HEK293 (cell line): Measurements from ENCODE around the gene SEMA4F.

Experiments
- CTCF ChIA-PET: fragments of 350-600 bp; formaldehyde crosslinking; extraction: SDS; loops from one replicate; lab custom pipeline; 2021; ENCODE audit warnings: antibody characterized with exemption; lab: Yijun Ruan, JAX
- POLR2A ChIA-PET: fragments of 300-600 bp; formaldehyde crosslinking; extraction: SDS; loops from one replicate; lab custom pipeline; 2020; ENCODE audit warnings: antibody characterized with exemption, inconsistent platforms; lab: Yijun Ruan, JAX
- H3K27ac ChIP-seq: fragments of 200-500 bp; sonication (Bioruptor generic); 2 replicates; pipeline ENCODE4 v1.5.1; 2014; ENCODE audit warnings: low read depth, low read length, control low read depth, inconsistent platforms; ENCODE audit errors: extremely low read depth
- H3K36me3 ChIP-seq, 2 experiments: fragments of 200-500 bp in 1 of 2; sonication (Bioruptor generic) in 1 of 2; 1 replicate in 1 of 2; 2 replicates in 1 of 2; pipeline ENCODE4 v1.5.1; 2014 to 2017; ENCODE audit warnings: inconsistent platforms in 2 of 2, low read length in 2 of 2; ENCODE audit not compliant: control insufficient read depth in 2 of 2, insufficient read depth in 1 of 2
- H3K4me1 ChIP-seq: fragments of 200-500 bp; sonication (Bioruptor generic); 2 replicates; pipeline ENCODE4 v1.5.1; 2014; ENCODE audit warnings: mild to moderate bottlenecking, low read length, inconsistent platforms; ENCODE audit not compliant: control insufficient read depth, insufficient read depth
- H3K4me3 ChIP-seq: 2 replicates; pipeline ENCODE4 v1.5.1; 2011; ENCODE audit warnings: low read depth, mild to moderate bottlenecking, control low read depth, low read length, moderate library complexity
- H3K9me3 ChIP-seq: fragments of 200-500 bp; sonication (Bioruptor generic); 2 replicates; pipeline ENCODE4 v1.5.1; 2014; ENCODE audit warnings: low read depth, low read length, inconsistent platforms; ENCODE audit not compliant: control insufficient read depth, insufficient read depth
- KLF10 ChIP-seq: fragments of 450-650 bp; IDR thresholded peaks from 2 replicates; pipeline ENCODE4 v1.5.1; 2018; ENCODE audit warnings: missing biosample characterization, mild to moderate bottlenecking, missing genetic modification characterization
- MEIS1 ChIP-seq: sonication (generic); formaldehyde crosslinking; IDR thresholded peaks from 2 replicates; pipeline ENCODE4 v1.8.1; 2022; ENCODE audit warnings: missing genetic modification reagents, mild to moderate bottlenecking, borderline replicate concordance
- PRDM1 ChIP-seq: fragments of 450-650 bp; formaldehyde crosslinking; IDR thresholded peaks from 2 replicates; pipeline ENCODE4; 2016; ENCODE audit warnings: missing biosample characterization, missing genetic modification characterization
- SALL2 ChIP-seq: fragments of 450-650 bp; formaldehyde crosslinking; IDR thresholded peaks from 2 replicates; pipeline ENCODE4 v1.5.0; 2017; ENCODE audit warnings: missing biosample characterization, mild to moderate bottlenecking, missing genetic modification characterization, borderline replicate concordance
- ZIC2 ChIP-seq: fragments of 450-650 bp; formaldehyde crosslinking; IDR thresholded peaks from 2 replicates; pipeline ENCODE4 v1.5.1; 2016; ENCODE audit warnings: missing biosample characterization, missing genetic modification characterization
- ZNF184 ChIP-seq: fragments of 450-650 bp; IDR thresholded peaks from 2 replicates; pipeline ENCODE4 v1.5.1; 2018; ENCODE audit warnings: missing biosample characterization, mild to moderate bottlenecking, missing genetic modification characterization
- ZNF302 ChIP-seq: fragments of 450-650 bp; formaldehyde crosslinking; IDR thresholded peaks from 2 replicates; pipeline ENCODE4 v1.5.1; 2016; ENCODE audit warnings: missing biosample characterization, missing genetic modification characterization, low read depth
- ZNF530 ChIP-seq: fragments of 450-650 bp; formaldehyde crosslinking; IDR thresholded peaks from 2 replicates; pipeline ENCODE4 v1.5.1; 2016; ENCODE audit warnings: low read depth, missing biosample characterization, missing genetic modification characterization
- ZNF585B ChIP-seq: fragments of 450-650 bp; formaldehyde crosslinking; IDR thresholded peaks from 2 replicates; pipeline ENCODE4 v1.5.1; 2016; ENCODE audit warnings: missing biosample characterization, missing genetic modification characterization
- ZNF747 ChIP-seq: fragments of 450-650 bp; formaldehyde crosslinking; IDR thresholded peaks from 2 replicates; pipeline ENCODE4 v1.5.1; 2016; ENCODE audit warnings: missing biosample characterization, missing genetic modification characterization
- TF ChIP-seq, protein P1 (sequence below): fragments of 450-650 bp; formaldehyde crosslinking; IDR thresholded peaks from 2 replicates; pipeline ENCODE4 v1.5.1; 2016; ENCODE audit warnings: missing biosample characterization, missing genetic modification characterization
- TF ChIP-seq, protein P2 (sequence below): fragments of 450-650 bp; formaldehyde crosslinking; IDR thresholded peaks from 2 replicates; pipeline ENCODE4 v1.5.1; 2016; ENCODE audit warnings: missing biosample characterization, missing genetic modification characterization
- TF ChIP-seq, protein P3 (sequence below): fragments of 450-650 bp; formaldehyde crosslinking; IDR thresholded peaks from 2 replicates; pipeline ENCODE4; 2016; ENCODE audit warnings: missing biosample characterization, missing genetic modification characterization
- TF ChIP-seq, protein P4 (sequence below): fragments of 450-650 bp; formaldehyde crosslinking; IDR thresholded peaks from 2 replicates; pipeline ENCODE4 v1.5.1; 2016; ENCODE audit warnings: missing biosample characterization, missing genetic modification characterization

The SEMA4F gene

DNA sequence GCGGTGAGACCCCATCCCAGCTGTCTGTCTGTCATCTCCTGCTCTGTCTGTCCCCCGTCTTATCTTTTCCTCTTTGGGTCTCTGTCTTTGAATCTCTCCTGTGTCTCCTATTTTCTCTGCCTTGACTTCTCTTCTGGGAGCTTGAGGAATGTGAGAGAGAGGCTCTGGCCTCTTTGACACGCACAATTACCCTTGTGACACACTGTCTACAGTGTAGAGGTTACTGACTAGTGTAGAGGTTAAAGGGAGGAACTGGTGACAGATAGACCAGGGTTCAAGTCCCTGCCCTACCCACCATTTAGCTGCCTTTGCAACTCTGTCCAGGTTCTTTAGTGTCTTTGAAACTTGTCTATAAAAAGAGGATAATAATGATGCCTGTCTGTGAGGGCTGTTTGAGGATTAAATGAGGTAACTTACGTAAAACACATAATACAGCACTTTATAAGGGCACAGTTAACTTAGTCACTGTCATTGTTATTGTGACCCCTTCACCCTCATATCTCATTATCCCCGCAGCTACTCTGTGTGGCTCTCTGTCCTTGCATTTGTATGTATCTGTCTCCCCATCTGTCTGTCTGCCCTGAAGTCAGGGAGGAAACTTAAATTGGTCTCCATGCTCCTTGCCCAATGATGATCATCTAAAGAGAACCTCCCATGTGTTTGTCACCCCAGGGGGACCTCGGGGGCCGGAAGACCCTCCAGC is 19.9 kb downstream of the SEMA4F start:
- POLR2A ChIA-PET: no interaction called here
- no peaks in the 10 kb centered on the region for H3K4me1 ChIP-seq
- TF ChIP-seq ZNF585B (no peak), ZNF747 (tag by site-specific recombination) (no peak), ZIC2 (tag by site-specific recombination) (no peak)
- TF ChIP-seq, protein P1, sequence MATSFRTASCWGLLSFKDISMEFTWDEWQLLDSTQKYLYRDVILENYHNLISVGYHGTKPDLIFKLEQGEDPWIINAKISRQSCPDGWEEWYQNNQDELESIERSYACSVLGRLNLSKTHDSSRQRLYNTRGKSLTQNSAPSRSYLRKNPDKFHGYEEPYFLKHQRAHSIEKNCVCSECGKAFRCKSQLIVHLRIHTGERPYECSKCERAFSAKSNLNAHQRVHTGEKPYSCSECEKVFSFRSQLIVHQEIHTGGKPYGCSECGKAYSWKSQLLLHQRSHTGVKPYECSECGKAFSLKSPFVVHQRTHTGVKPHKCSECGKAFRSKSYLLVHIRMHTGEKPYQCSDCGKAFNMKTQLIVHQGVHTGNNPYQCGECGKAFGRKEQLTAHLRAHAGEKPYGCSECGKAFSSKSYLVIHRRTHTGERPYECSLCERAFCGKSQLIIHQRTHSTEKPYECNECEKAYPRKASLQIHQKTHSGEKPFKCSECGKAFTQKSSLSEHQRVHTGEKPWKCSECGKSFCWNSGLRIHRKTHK (tag by site-specific recombination): no peak
- TF ChIP-seq, all 188 proteins: peak for 0
- no peak overlapping the region for H3K27ac ChIP-seq
- no peaks in the 10 kb centered on the region for H3K9me3 ChIP-seq
- H3K36me3 ChIP-seq: peaks cover 0 to 60% of the 10 kb centered on the region in 2 experiments
- no peak overlapping the region for H3K4me3 ChIP-seq
- CTCF ChIA-PET: interaction anchor here (0.8 kb wide), 1 partner anchor 20 kb away, joined by 4 read pairs; the partner anchor contains the start of gene SEMA4F

DNA sequence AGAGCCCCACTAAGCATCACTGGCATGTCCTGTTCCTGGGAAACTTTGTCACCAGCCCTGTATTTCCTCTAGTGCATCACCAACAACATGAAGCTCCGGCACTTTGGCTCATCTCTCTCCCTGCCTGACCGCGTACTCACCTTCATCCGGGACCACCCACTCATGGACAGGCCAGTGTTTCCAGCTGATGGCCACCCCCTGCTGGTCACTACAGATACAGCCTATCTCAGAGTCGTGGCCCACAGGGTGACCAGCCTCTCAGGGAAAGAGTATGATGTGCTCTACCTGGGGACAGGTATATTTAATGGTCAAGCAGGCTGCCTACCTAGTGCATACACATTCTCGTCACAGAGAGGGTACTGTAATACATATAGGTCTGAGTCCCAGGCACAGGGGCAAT is 21.0 kb downstream of the SEMA4F start:
- H3K36me3 ChIP-seq: peaks cover 0 to 71% of the 10 kb centered on the region in 2 experiments
- ChIA-PET CTCF (interaction anchor here (0.8 to 1.3 kb wide), 2 partner anchors 16 to 21 kb away, joined by 3 to 4 read pairs; partner anchors contain the start of gene SEMA4F), POLR2A (no interaction called here)
- H3K27ac ChIP-seq: no peak overlapping the region
- H3K9me3 ChIP-seq: no peaks in the 10 kb centered on the region
- no peaks in the 10 kb centered on the region for H3K4me1 ChIP-seq
- TF ChIP-seq KLF10 (tag by site-specific recombination) (no peak), PRDM1 (tag by site-specific recombination) (no peak), SALL2 (tag by site-specific recombination) (no peak)
- no peak overlapping the region for H3K4me3 ChIP-seq

DNA sequence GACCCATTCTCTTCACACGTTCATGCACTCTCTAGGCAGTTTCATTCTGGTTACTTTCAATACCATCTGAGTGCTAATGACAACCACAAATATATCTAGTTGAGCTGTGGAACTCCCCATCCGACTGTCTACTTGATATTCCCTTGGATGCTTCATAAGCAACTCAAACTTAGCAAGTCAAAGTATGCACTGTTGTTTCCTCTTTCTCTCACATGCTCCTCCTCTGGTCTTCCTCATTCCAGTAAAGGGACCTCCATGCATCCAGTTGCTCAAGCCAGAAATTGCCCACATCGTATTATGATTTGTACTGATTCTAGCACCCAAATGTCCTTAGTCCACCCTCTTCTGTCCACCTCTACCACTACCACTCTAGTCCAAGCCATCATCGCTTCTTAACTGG is 22.3 kb downstream of the SEMA4F start:
- POLR2A ChIA-PET: no interaction called here
- CTCF ChIA-PET: interaction anchor here (1.3 kb wide), 1 partner anchor 15 kb away, joined by 3 read pairs; no protein-coding TSS in a partner anchor
- H3K36me3 ChIP-seq: peaks cover 0 to 79% of the 10 kb centered on the region in 2 experiments

DNA sequence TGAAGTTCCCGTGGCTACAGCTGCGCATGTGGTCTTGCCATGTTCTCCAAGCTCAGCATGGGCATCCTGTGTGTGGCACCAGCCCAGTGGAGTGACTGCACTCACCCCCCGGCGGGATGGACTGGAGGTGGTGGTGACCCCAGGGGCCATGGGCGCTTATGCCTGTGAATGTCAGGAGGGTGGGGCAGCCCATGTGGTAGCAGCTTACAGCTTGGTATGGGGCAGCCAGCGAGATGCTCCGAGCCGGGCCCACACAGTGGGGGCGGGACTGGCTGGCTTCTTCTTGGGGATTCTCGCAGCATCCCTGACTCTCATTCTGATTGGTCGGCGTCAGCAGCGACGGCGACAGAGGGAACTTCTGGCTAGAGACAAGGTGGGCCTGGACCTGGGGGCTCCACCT is 25.6 kb downstream of the SEMA4F start:
- peaks cover 0 to 62% of the 10 kb centered on the region in 2 experiments for H3K36me3 ChIP-seq
- no peak overlapping the region for H3K4me3 ChIP-seq
- TF ChIP-seq, protein P2, sequence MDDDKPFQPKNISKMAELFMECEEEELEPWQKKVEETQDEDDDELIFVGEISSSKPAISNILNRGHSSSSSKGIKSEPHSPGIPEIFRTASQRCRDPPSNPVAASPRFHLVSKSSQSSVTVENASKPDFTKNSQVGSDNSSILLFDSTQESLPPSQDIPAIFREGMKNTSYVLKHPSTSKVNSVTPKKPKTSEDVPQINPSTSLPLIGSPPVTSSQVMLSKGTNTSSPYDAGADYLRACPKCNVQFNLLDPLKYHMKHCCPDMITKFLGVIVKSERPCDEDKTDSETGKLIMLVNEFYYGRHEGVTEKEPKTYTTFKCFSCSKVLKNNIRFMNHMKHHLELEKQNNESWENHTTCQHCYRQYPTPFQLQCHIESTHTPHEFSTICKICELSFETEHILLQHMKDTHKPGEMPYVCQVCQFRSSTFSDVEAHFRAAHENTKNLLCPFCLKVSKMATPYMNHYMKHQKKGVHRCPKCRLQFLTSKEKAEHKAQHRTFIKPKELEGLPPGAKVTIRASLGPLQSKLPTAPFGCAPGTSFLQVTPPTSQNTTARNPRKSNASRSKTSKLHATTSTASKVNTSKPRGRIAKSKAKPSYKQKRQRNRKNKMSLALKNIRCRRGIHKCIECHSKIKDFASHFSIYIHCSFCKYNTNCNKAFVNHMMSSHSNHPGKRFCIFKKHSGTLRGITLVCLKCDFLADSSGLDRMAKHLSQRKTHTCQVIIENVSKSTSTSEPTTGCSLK: no peak
- TF ChIP-seq ZNF530 (tag by site-specific recombination): no peak
- TF ChIP-seq, protein P3, sequence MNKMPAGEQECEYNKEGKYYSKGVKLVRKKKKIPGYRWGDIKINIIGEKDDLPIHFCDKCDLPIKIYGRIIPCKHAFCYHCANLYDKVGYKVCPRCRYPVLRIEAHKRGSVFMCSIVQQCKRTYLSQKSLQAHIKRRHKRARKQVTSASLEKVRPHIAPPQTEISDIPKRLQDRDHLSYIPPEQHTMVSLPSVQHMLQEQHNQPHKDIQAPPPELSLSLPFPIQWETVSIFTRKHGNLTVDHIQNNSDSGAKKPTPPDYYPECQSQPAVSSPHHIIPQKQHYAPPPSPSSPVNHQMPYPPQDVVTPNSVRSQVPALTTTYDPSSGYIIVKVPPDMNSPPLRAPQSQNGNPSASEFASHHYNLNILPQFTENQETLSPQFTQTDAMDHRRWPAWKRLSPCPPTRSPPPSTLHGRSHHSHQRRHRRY (tag by site-specific recombination): no peak
- no peak for TF ChIP-seq MEIS1
- no peak for TF ChIP-seq ZNF184 (tag by site-specific recombination)
- no peaks in the 10 kb centered on the region for H3K9me3 ChIP-seq
- ChIA-PET CTCF (interaction anchor here (2.2 kb wide), 1 partner anchor 11 kb away, joined by 6 read pairs; no protein-coding TSS in a partner anchor), POLR2A (no interaction called here)
- H3K27ac ChIP-seq: no peak overlapping the region
- no peaks in the 10 kb centered on the region for H3K4me1 ChIP-seq

More for the DNA sequence above, 22.3 kb downstream of the SEMA4F start:
- H3K4me3 ChIP-seq: no peak overlapping the region
- H3K9me3 ChIP-seq: no peaks in the 10 kb centered on the region
- TF ChIP-seq, protein P4, sequence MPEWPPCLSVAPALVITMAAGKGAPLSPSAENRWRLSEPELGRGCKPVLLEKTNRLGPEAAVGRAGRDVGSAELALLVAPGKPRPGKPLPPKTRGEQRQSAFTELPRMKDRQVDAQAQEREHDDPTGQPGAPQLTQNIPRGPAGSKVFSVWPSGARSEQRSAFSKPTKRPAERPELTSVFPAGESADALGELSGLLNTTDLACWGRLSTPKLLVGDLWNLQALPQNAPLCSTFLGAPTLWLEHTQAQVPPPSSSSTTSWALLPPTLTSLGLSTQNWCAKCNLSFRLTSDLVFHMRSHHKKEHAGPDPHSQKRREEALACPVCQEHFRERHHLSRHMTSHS: no peak
- no peak for TF ChIP-seq ZNF302 (tag by site-specific recombination)
- H3K4me1 ChIP-seq: no peaks in the 10 kb centered on the region
- H3K27ac ChIP-seq: no peak overlapping the region
